Mucosa of stomach (tissue), 1 donor: ENCODE data around the gene SULT4A1.
"Not testable (repeated sequence)": the region's sequence is repeated elsewhere in the genome, so short reads cannot be mapped to it uniquely, and the experiment has no call there.

ENCODE experiments used
- H3K27me3 ChIP-seq: one replicate; pipeline ENCODE4 v1.7.0; 2013; ENCODE audit warnings: mild to moderate bottlenecking, low read length; ENCODE audit not compliant: control insufficient read depth, insufficient read depth
- H3K36me3 ChIP-seq: one replicate; pipeline ENCODE4 v1.7.0; 2013; ENCODE audit warnings: low read length; ENCODE audit not compliant: control insufficient read depth, insufficient read depth
- H3K4me1 ChIP-seq: one replicate; pipeline ENCODE4 v1.7.0; 2013; ENCODE audit warnings: mild to moderate bottlenecking, low read length; ENCODE audit not compliant: control insufficient read depth, insufficient read depth
- H3K4me3 ChIP-seq: one replicate; pipeline ENCODE4 v1.7.0; 2013; ENCODE audit warnings: low read length
- H3K9ac ChIP-seq: one replicate; pipeline ENCODE4 v1.7.0; 2013; ENCODE audit warnings: mild to moderate bottlenecking, low read length, moderate library complexity
- H3K9me3 ChIP-seq: one replicate; pipeline ENCODE4 v1.7.0; 2013; ENCODE audit warnings: mild to moderate bottlenecking, low read length, moderate library complexity; ENCODE audit not compliant: control insufficient read depth
- donor health status: Pancreatic carcinoma.

The SULT4A1 gene

GRCh38 chr22:43869799-43870198, 7.5 kb upstream of the SULT4A1 start:
- H3K36me3 ChIP-seq, result no peaks in the 10 kb centered on the region

GRCh38 chr22:43869001-43869400, 6.7 kb upstream of the SULT4A1 start:
- H3K4me1 ChIP-seq, H3K36me3 ChIP-seq, H3K4me3 ChIP-seq, H3K27me3 ChIP-seq, H3K9ac ChIP-seq, H3K9me3 ChIP-seq: not testable (repeated sequence)

More at GRCh38 chr22:43869799-43870198, 7.5 kb upstream of the SULT4A1 start:
- H3K9ac ChIP-seq, result no peak overlapping the region
- no peak overlapping the region for H3K4me3 ChIP-seq
- no peaks in the 10 kb centered on the region for H3K27me3 ChIP-seq
- no peaks in the 10 kb centered on the region for H3K4me1 ChIP-seq
- H3K9me3 ChIP-seq, result no peaks in the 10 kb centered on the region

GRCh38 chr22:43867839-43868635, 5.7 kb upstream of the SULT4A1 start:
- Histone ChIP-seq H3K27me3 (peaks cover 6% of the 10 kb centered on the region), H3K9me3 (no peaks in the 10 kb centered on the region), H3K36me3 (no peaks in the 10 kb centered on the region), H3K4me1 (no peaks in the 10 kb centered on the region), H3K9ac (no peak overlapping the region), H3K4me3 (no peak overlapping the region)

- Histone ChIP-seq H3K9me3 (no peaks in the 10 kb centered on the region), H3K9ac (no peak overlapping the region), H3K36me3 (no peaks in the 10 kb centered on the region), H3K27me3 (peaks cover 18% of the 10 kb centered on the region), H3K4me3 (no peak overlapping the region), H3K4me1 (no peaks in the 10 kb centered on the region)
These were observed 529 bp upstream of the SULT4A1 start for GRCh38 chr22:43862882-43863202.

GRCh38 chr22:43861529-43861928, 784 bp downstream of the SULT4A1 start:
- Histone ChIP-seq H3K4me3 (no peak overlapping the region), H3K36me3 (no peaks in the 10 kb centered on the region), H3K9me3 (no peaks in the 10 kb centered on the region), H3K9ac (no peak overlapping the region), H3K4me1 (no peaks in the 10 kb centered on the region), H3K27me3 (peaks cover 18% of the 10 kb centered on the region)

GRCh38 chr22:43860831-43861230, 1.5 kb downstream of the SULT4A1 start:
- no peaks in the 10 kb centered on the region for H3K4me1 ChIP-seq
- H3K27me3 ChIP-seq, result peaks cover 18% of the 10 kb centered on the region
- H3K36me3 ChIP-seq, result no peaks in the 10 kb centered on the region
- H3K9ac ChIP-seq, result no peak overlapping the region
- H3K4me3 ChIP-seq, result no peak overlapping the region
- no peaks in the 10 kb centered on the region for H3K9me3 ChIP-seq

GRCh38 chr22:43860126-43860525, 2.2 kb downstream of the SULT4A1 start:
- no peaks in the 10 kb centered on the region for H3K36me3 ChIP-seq
- peaks cover 18% of the 10 kb centered on the region for H3K27me3 ChIP-seq
- no peaks in the 10 kb centered on the region for H3K9me3 ChIP-seq
- no peak overlapping the region for H3K9ac ChIP-seq
- no peak overlapping the region for H3K4me3 ChIP-seq
- H3K4me1 ChIP-seq, result no peaks in the 10 kb centered on the region

GRCh38 chr22:43859621-43860020, 2.7 kb downstream of the SULT4A1 start:
- Histone ChIP-seq H3K4me1 (peaks cover under 1% of the 10 kb centered on the region), H3K9me3 (no peaks in the 10 kb centered on the region), H3K36me3 (no peaks in the 10 kb centered on the region), H3K9ac (no peak overlapping the region), H3K27me3 (peaks cover 18% of the 10 kb centered on the region), H3K4me3 (no peak overlapping the region)

GRCh38 chr22:43859176-43859575, 3.1 kb downstream of the SULT4A1 start:
- peaks cover 18% of the 10 kb centered on the region for H3K27me3 ChIP-seq
- no peak overlapping the region for H3K4me3 ChIP-seq
- H3K36me3 ChIP-seq, result no peaks in the 10 kb centered on the region
- H3K4me1 ChIP-seq, result peaks cover 5% of the 10 kb centered on the region
- H3K9ac ChIP-seq, result no peak overlapping the region
- H3K9me3 ChIP-seq, result no peaks in the 10 kb centered on the region

- H3K36me3 ChIP-seq, result no peaks in the 10 kb centered on the region
- no peaks in the 10 kb centered on the region for H3K9me3 ChIP-seq
- no peak overlapping the region for H3K4me3 ChIP-seq
- H3K9ac ChIP-seq, result no peak overlapping the region
- H3K4me1 ChIP-seq, result peaks cover 5% of the 10 kb centered on the region
- H3K27me3 ChIP-seq, result peaks cover 12% of the 10 kb centered on the region
These were observed 4.0 kb downstream of the SULT4A1 start for GRCh38 chr22:43858156-43858895.

- Histone ChIP-seq H3K27me3 (peaks cover 7% of the 10 kb centered on the region), H3K4me3 (no peak overlapping the region), H3K9ac (no peak overlapping the region), H3K9me3 (no peaks in the 10 kb centered on the region), H3K4me1 (peaks cover 5% of the 10 kb centered on the region), H3K36me3 (no peaks in the 10 kb centered on the region)
These were observed 4.9 kb downstream of the SULT4A1 start for GRCh38 chr22:43857367-43857766.

- Histone ChIP-seq H3K4me3 (no peak overlapping the region), H3K36me3 (no peaks in the 10 kb centered on the region), H3K9me3 (no peaks in the 10 kb centered on the region), H3K27me3 (no peaks in the 10 kb centered on the region), H3K9ac (no peak overlapping the region), H3K4me1 (peaks cover 5% of the 10 kb centered on the region)
These were observed 6.9 kb downstream of the SULT4A1 start for GRCh38 chr22:43855431-43855830.
